ENCODE data around the gene RIC1.

Gene RIC1

DNA sequence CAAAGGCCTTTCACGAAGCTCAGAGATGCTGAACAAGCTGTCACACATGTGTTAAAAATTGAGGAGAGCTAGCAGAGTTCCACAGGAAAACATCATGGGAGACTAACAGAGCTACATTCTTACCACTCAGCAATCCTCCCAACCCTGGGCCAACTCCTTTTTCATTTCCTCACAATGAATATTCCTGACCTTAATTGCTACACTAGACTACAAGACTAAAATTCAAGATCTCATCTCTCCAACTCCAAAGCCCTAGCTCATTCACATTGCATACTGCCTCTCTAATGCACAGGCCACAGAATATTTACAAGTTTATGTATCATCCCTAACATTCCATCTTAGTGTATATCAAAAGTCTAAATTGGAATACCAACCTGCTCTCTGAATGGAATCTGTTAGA lies 182.8 kb downstream of the RIC1 start:
- TF ChIP-seq, protein P1, sequence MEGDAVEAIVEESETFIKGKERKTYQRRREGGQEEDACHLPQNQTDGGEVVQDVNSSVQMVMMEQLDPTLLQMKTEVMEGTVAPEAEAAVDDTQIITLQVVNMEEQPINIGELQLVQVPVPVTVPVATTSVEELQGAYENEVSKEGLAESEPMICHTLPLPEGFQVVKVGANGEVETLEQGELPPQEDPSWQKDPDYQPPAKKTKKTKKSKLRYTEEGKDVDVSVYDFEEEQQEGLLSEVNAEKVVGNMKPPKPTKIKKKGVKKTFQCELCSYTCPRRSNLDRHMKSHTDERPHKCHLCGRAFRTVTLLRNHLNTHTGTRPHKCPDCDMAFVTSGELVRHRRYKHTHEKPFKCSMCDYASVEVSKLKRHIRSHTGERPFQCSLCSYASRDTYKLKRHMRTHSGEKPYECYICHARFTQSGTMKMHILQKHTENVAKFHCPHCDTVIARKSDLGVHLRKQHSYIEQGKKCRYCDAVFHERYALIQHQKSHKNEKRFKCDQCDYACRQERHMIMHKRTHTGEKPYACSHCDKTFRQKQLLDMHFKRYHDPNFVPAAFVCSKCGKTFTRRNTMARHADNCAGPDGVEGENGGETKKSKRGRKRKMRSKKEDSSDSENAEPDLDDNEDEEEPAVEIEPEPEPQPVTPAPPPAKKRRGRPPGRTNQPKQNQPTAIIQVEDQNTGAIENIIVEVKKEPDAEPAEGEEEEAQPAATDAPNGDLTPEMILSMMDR (IDR thresholded peaks at IDR 0.05; ENCODE audit: control insufficient read depth, extremely low read depth, insufficient read depth): no peak
- H3K4me3 ChIP-seq (ENCODE audit: low read depth, low read length): no peak overlapping the region
- no peak for DNase-seq (ENCODE audit: low read depth)

DNA sequence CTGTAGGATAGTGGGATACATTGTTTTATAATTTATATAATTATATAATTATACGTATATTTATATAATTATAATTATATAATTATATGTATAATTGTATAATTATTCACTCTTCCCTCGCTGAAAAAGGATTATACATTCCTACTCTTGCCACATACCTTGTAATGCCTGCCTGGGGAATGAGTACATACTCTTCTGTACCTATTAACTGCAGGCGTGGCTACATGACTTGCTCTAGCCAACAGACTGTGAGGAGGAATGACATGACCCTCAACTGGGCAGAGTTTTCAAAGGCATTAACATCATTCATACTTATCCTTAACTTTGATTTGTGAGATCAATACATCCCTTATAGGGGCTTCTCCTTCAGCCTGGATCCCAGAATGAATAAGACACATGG lies 184.9 kb downstream of the RIC1 start:
- DNase-seq (ENCODE audit: low read depth): no peak
- no peak overlapping the region for H3K4me3 ChIP-seq (ENCODE audit: low read depth, low read length)
- TF ChIP-seq, protein P1 (IDR thresholded peaks at IDR 0.05; ENCODE audit: control insufficient read depth, extremely low read depth, insufficient read depth): no peak

DNA sequence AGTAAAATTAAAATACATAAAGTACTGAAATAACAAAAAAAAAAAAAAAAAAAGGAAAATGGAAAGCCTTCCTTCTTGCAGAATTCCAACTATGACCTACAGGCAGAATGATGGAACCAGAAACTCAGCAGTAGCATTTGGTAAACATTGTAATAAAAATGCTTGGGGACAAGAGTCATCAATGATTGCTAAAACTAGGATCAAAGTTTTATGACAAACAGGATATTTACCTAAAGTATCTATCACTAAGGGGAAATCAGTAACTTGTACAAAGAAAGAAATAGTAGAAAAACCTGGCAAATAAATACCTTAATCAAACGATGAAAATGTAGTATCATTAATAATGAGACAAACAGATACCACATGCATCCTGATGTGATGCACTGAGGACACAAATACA lies 186.6 kb downstream of the RIC1 start:
- no peak overlapping the region for H3K4me3 ChIP-seq (ENCODE audit: low read depth, low read length)
- no peak for DNase-seq (ENCODE audit: low read depth)
- TF ChIP-seq, protein P1 (IDR thresholded peaks at IDR 0.05; ENCODE audit: control insufficient read depth, extremely low read depth, insufficient read depth): no peak

DNA sequence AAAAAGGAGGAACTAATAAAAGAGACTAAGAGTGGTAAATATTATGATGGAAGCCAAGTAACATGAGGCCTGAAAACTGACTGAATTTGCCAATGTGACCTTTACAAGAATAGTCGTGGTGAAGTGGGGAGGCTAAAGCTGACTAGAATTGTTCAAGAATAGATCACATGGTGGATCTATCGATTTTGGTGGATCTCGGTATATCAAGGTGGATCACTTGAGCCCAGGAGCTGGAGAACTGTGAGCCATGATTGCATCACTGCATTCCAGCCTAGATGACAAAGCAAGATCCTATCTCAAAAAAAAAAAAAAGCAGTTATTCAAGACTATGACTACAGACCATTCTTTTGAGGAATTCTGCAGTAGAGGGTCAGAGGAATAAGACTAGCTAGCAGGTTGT lies 189.0 kb downstream of the RIC1 start:
- TF ChIP-seq, protein P1 (IDR thresholded peaks at IDR 0.05; ENCODE audit: control insufficient read depth, extremely low read depth, insufficient read depth): no peak
- no peak for DNase-seq (ENCODE audit: low read depth)
- H3K4me3 ChIP-seq (ENCODE audit: low read depth, low read length): no peak overlapping the region

DNA sequence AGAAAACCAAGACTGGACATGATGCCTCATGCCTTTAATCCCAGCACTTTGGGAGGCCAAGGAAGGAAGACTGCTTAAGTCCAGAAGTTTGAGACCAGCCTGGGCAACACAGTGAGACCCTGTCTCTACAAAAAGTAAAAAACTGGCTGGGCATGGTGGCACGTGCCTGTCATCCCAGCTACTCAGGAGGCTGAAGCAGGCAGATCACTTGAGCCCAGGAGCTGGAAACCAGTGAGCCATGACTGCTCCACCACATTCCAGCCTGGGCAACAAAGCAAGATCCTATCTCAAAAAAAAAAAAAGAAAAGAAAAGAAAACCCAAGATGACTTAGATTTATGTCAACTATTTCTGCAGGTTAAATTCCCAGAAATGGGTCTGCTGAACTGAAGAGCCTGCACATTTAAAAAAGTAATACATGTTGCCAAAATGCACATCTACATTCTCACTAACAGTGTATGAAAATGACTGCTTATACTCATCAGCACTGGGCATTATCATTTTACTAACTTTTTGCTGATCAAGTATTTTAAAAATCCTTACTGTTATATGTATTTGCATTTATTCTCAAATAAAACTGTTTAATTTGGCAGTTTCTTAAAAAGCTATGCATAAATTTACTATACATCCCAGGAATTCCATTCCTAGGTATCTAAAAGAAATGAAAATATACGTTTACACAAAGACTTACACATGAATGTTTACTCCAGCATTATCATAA lies 189.7 kb downstream of the RIC1 start:
- TF ChIP-seq, protein P1 (IDR thresholded peaks at IDR 0.05; ENCODE audit: control insufficient read depth, extremely low read depth, insufficient read depth): no peak
- no peak for DNase-seq (ENCODE audit: low read depth)
- H3K4me3 ChIP-seq (ENCODE audit: low read depth, low read length): no peak overlapping the region

DNA sequence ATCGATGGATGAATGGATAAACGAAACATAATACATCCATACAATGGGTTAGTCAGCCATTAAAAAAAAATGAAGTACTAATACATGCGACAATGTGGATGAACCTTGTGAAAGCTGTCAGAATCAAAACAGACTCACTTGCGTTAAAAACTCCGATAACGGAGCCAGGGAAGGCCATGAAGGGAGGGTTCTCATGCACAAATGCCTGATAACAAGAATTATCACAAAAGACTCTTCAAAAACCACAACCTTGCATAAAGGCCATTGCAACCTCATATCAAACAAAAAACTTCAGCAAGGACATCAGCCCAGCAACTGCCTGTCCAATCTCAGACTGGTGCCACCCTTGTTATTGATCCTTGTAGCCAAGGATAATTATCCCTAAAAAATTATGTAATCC lies 190.3 kb downstream of the RIC1 start:
- H3K4me3 ChIP-seq (ENCODE audit: low read depth, low read length): no peak overlapping the region
- TF ChIP-seq, protein P1 (IDR thresholded peaks at IDR 0.05; ENCODE audit: control insufficient read depth, extremely low read depth, insufficient read depth): no peak
- no peak for DNase-seq (ENCODE audit: low read depth)

DNA sequence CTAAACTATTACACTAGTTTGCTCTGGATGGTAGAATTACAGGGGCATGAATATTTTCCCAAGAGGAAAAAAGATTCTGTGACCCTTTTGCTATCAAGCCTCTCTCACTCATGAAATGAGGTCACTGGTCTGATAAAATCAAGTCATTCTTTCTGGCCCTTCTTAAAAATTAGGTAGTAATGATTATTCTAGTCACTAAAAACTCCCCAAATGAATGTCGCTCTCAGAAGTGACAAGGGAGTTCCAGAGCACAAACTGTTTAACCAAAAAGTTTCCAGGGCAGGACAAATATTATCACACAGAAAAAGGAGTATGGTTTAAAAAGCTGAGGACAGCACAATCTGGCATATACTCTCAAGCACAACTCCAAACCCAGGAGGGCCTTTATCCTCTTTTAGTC lies 191.5 kb downstream of the RIC1 start:
- DNase-seq (ENCODE audit: low read depth): no peak
- TF ChIP-seq, protein P1 (IDR thresholded peaks at IDR 0.05; ENCODE audit: control insufficient read depth, extremely low read depth, insufficient read depth): no peak

More for the DNA sequence above, 191.5 kb downstream of the RIC1 start:
- no peak overlapping the region for H3K4me3 ChIP-seq (ENCODE audit: low read depth, low read length)
